ENCODE results near the gene ZNF503. TPM values are rescaled to one million over a fixed set of nuclear protein-coding genes. Genes with fewer than 3 reads are reported as not detected.

ZNF503 gene
- total RNA-seq, 1 donor from 2014 or later = 8.9 TPM

- H3K4me1 Mint-ChIP-seq (ENCODE audit: unreplicated experiment) = peaks cover 2% of the 10 kb centered on the region
- DNase-seq (ENCODE audit: low spot score) = no peak
- peaks cover 2% of the 10 kb centered on the region for H3K27me3 Mint-ChIP-seq (ENCODE audit: unreplicated experiment)
- peaks cover 4% of the 10 kb centered on the region for H3K9me3 Mint-ChIP-seq (ENCODE audit: unreplicated experiment)
- H3K36me3 Mint-ChIP-seq (ENCODE audit: low read depth, unreplicated experiment) = peaks cover 7% of the 10 kb centered on the region
- no peak overlapping the region for H3K27ac Mint-ChIP-seq (ENCODE audit: unreplicated experiment)
- TF ChIP-seq, protein P1, sequence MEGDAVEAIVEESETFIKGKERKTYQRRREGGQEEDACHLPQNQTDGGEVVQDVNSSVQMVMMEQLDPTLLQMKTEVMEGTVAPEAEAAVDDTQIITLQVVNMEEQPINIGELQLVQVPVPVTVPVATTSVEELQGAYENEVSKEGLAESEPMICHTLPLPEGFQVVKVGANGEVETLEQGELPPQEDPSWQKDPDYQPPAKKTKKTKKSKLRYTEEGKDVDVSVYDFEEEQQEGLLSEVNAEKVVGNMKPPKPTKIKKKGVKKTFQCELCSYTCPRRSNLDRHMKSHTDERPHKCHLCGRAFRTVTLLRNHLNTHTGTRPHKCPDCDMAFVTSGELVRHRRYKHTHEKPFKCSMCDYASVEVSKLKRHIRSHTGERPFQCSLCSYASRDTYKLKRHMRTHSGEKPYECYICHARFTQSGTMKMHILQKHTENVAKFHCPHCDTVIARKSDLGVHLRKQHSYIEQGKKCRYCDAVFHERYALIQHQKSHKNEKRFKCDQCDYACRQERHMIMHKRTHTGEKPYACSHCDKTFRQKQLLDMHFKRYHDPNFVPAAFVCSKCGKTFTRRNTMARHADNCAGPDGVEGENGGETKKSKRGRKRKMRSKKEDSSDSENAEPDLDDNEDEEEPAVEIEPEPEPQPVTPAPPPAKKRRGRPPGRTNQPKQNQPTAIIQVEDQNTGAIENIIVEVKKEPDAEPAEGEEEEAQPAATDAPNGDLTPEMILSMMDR (IDR thresholded peaks at IDR 0.05; ENCODE audit: unreplicated experiment) = no peak
- H3K4me3 Mint-ChIP-seq (ENCODE audit: unreplicated experiment) = peak overlapping the region; percentile 5
These were observed 15.4 kb downstream of the ZNF503 start for GRCh38 chr10:75386128-75386527.

DNA sequence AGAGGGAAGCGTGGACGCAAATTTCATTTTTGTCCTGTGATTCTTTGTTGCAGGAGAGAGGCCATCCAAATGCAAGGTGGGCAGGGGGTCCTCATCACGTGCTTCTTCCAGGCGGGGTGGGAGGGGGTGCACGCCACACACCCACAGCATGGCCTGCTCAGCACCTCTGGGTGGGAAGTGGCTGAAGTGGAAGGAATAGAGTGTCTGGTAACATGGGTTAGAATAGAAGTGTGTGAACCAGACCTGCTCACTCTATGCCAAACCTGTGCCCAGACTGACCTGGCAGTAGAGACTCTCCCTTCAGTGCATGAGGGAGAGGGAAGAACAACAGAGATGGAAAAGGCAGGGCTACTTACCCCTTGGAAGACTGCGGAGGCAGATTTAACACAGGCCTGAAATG lies 21.7 kb downstream of the ZNF503 start:
- H3K36me3 Mint-ChIP-seq (ENCODE audit: low read depth, unreplicated experiment) = peaks cover 4% of the 10 kb centered on the region
- H3K27me3 Mint-ChIP-seq (ENCODE audit: unreplicated experiment) = no peaks in the 10 kb centered on the region
- peaks cover 21% of the 10 kb centered on the region for H3K4me1 Mint-ChIP-seq (ENCODE audit: unreplicated experiment)
- H3K9me3 Mint-ChIP-seq (ENCODE audit: unreplicated experiment) = no peaks in the 10 kb centered on the region
- H3K4me3 Mint-ChIP-seq (ENCODE audit: unreplicated experiment) = no peak overlapping the region
- TF ChIP-seq, protein P1 (IDR thresholded peaks at IDR 0.05; ENCODE audit: unreplicated experiment) = no peak
- no peak for DNase-seq (ENCODE audit: low spot score)
- no peak overlapping the region for H3K27ac Mint-ChIP-seq (ENCODE audit: unreplicated experiment)

- TF ChIP-seq, protein P1 (IDR thresholded peaks at IDR 0.05; ENCODE audit: unreplicated experiment) = no peak
- Mint-ChIP-seq H3K4me1 (ENCODE audit: unreplicated experiment) (peaks cover 21% of the 10 kb centered on the region), H3K27ac (ENCODE audit: unreplicated experiment) (no peak overlapping the region), H3K27me3 (ENCODE audit: unreplicated experiment) (no peaks in the 10 kb centered on the region), H3K36me3 (ENCODE audit: low read depth, unreplicated experiment) (peaks cover 2% of the 10 kb centered on the region), H3K9me3 (ENCODE audit: unreplicated experiment) (no peaks in the 10 kb centered on the region), H3K4me3 (ENCODE audit: unreplicated experiment) (no peak overlapping the region)
- no peak for DNase-seq (ENCODE audit: low spot score)
These were observed 22.3 kb downstream of the ZNF503 start for GRCh38 chr10:75379212-75379724.

GRCh38 chr10:75378379-75378778 lies 23.2 kb downstream of the ZNF503 start:
- TF ChIP-seq, protein P1 (IDR thresholded peaks at IDR 0.05; ENCODE audit: unreplicated experiment) = no peak
- H3K9me3 Mint-ChIP-seq (ENCODE audit: unreplicated experiment) = no peaks in the 10 kb centered on the region
- no peak overlapping the region for H3K4me3 Mint-ChIP-seq (ENCODE audit: unreplicated experiment)
- no peaks in the 10 kb centered on the region for H3K36me3 Mint-ChIP-seq (ENCODE audit: low read depth, unreplicated experiment)
- no peak for DNase-seq (ENCODE audit: low spot score)
- no peak overlapping the region for H3K27ac Mint-ChIP-seq (ENCODE audit: unreplicated experiment)
- H3K4me1 Mint-ChIP-seq (ENCODE audit: unreplicated experiment) = peaks cover 21% of the 10 kb centered on the region
- no peaks in the 10 kb centered on the region for H3K27me3 Mint-ChIP-seq (ENCODE audit: unreplicated experiment)

DNA sequence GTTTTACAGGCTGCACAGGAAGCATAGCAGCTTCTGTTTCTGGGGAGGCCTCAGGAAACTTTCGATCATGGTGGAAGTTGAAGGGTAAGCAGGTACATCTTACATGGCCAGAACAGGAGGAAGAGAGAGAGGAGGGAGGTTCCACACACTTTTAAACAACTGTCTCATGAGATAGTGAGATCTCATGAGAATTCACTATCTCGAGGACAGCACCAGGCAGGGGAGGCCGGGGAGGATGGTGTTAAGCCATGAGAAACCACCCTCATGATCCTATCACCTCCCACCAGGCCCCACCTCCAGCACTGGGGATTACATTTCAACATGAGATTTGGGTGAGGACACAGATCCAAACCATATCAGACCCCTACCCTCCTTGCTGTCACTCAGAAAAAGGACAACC lies 23.7 kb downstream of the ZNF503 start:
- Mint-ChIP-seq H3K4me1 (ENCODE audit: unreplicated experiment) (peaks cover 21% of the 10 kb centered on the region), H3K27ac (ENCODE audit: unreplicated experiment) (no peak overlapping the region), H3K4me3 (ENCODE audit: unreplicated experiment) (no peak overlapping the region), H3K27me3 (ENCODE audit: unreplicated experiment) (no peaks in the 10 kb centered on the region), H3K9me3 (ENCODE audit: unreplicated experiment) (no peaks in the 10 kb centered on the region), H3K36me3 (ENCODE audit: low read depth, unreplicated experiment) (no peaks in the 10 kb centered on the region)
- TF ChIP-seq, protein P1 (IDR thresholded peaks at IDR 0.05; ENCODE audit: unreplicated experiment) = no peak
- no peak for DNase-seq (ENCODE audit: low spot score)
